Measurements from ENCODE around the gene CGB1. TPM values are rescaled to one million over a fixed set of nuclear protein-coding genes. Genes with fewer than 3 reads are reported as not detected.

Gene CGB1
- total RNA-seq, 1 experiment from 2014 or later: not detected

DNA sequence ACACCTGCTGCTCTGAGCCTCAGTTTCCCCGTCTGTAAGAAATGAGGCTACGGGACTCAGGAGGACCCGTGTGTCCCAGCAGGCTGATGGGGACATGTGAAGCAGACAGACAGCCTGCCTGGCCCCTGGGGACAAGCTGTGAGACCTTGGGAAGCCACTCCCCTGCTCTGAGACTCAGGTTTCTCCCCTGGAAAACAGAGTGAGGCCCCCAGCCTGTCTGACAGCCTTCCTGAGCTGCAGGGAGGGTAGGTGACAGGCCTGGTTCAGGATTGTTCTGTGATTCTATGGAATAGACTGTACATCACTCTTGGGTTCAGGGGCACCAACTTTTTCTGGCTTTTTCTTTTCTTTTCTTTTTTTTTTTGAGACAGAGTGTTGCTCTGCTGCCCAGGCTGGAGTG lies 30.9 kb upstream of the CGB1 start:
- peaks cover 10% of the 10 kb centered on the region for H3K36me3 Mint-ChIP-seq (ENCODE audit: insufficient read depth, unreplicated experiment)
- intact Hi-C loops (cut with micrococcal nuclease; ENCODE audit: unreplicated experiment): no loop called here
- no TSS peak for BruUV-seq (replicated peaks)
- H3K4me3 Mint-ChIP-seq (ENCODE audit: low read depth, unreplicated experiment): no peak overlapping the region
- no peaks in the 10 kb centered on the region for H3K4me1 Mint-ChIP-seq (ENCODE audit: low read depth, unreplicated experiment)
- CTCF ChIA-PET: no interaction called here
- peaks cover 7% of the 10 kb centered on the region for H3K9me3 Mint-ChIP-seq (ENCODE audit: low read depth, unreplicated experiment)
- no peak overlapping the region for H3K27ac Mint-ChIP-seq (ENCODE audit: unreplicated experiment)
- DNase-seq: no peak
- peaks cover 65% of the 10 kb centered on the region for H3K27me3 Mint-ChIP-seq (ENCODE audit: unreplicated experiment)
- TF ChIP-seq, protein P1, sequence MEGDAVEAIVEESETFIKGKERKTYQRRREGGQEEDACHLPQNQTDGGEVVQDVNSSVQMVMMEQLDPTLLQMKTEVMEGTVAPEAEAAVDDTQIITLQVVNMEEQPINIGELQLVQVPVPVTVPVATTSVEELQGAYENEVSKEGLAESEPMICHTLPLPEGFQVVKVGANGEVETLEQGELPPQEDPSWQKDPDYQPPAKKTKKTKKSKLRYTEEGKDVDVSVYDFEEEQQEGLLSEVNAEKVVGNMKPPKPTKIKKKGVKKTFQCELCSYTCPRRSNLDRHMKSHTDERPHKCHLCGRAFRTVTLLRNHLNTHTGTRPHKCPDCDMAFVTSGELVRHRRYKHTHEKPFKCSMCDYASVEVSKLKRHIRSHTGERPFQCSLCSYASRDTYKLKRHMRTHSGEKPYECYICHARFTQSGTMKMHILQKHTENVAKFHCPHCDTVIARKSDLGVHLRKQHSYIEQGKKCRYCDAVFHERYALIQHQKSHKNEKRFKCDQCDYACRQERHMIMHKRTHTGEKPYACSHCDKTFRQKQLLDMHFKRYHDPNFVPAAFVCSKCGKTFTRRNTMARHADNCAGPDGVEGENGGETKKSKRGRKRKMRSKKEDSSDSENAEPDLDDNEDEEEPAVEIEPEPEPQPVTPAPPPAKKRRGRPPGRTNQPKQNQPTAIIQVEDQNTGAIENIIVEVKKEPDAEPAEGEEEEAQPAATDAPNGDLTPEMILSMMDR (IDR thresholded peaks at IDR 0.05; ENCODE audit: unreplicated experiment): no peak

GRCh38 chr19:49065905-49066512 lies 29.3 kb upstream of the CGB1 start:
- Mint-ChIP-seq H3K27ac (ENCODE audit: unreplicated experiment) (no peak overlapping the region), H3K27me3 (ENCODE audit: unreplicated experiment) (peaks cover 60% of the 10 kb centered on the region), H3K4me3 (ENCODE audit: low read depth, unreplicated experiment) (no peak overlapping the region), H3K9me3 (ENCODE audit: low read depth, unreplicated experiment) (peaks cover 7% of the 10 kb centered on the region), H3K36me3 (ENCODE audit: insufficient read depth, unreplicated experiment) (peaks cover 11% of the 10 kb centered on the region), H3K4me1 (ENCODE audit: low read depth, unreplicated experiment) (peaks cover 2% of the 10 kb centered on the region)
- no peak for DNase-seq
- TF ChIP-seq, protein P1 (IDR thresholded peaks at IDR 0.05; ENCODE audit: unreplicated experiment): no peak
- CTCF ChIA-PET: interaction anchor here (0.5 to 1.8 kb wide), 3 partner anchors 7 to 417 kb away, joined by 4 to 10 read pairs (median 5); no protein-coding TSS in a partner anchor
- intact Hi-C loops (cut with micrococcal nuclease; ENCODE audit: unreplicated experiment): no loop called here
- no TSS peak for BruUV-seq (replicated peaks)

DNA sequence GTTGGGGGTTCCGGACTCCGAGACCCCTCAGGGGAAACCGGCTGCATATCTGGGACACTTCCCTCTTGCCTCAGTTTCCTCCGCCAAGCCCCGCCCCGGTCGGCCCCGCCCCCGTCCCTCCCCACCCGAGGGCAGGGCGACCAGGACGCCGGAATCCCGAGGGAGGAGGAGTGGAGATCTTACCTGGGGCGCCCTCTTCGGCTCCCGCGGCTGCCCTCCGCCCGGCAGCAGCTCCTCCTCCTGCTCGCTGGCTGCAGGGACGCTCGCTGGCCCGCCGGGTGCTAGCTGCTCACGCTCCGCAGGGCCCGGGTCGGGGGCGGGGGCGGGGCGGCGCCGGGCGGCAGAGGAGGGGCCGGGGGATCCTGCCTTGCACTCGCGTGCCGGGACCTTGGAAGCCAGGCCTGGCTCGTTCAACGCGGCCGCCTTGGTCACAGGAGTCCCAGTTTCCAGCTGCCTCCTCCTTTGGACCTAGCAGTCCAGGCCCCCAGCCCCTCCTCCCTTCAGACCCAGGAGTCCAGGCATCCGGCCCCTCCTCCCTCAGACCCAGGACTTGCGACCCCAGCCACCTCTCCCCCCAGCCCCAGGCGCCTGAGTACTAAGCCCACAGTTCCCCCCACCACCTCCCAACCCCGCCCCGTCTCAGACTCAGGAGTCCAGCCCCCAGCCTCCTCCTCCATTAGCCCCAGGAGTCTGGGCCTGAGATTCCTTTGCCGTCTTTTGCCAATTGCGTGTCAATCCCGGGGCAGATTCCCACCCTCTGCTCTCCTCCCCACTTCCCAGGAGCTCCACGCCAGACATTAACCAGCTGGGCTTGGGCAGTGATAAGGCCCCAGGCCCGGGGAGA lies 28.3 kb upstream of the CGB1 start, which contains the start of gene NTF4:
NTF4 (minus strand) TSS at position 51 of the 844 bp plus-strand sequence. CDS start 2,821 bp downstream, outside the sequence.
- TF ChIP-seq, protein P1 (IDR thresholded peaks at IDR 0.05; ENCODE audit: unreplicated experiment): no peak
- peak; percentile 66 for DNase-seq
- intact Hi-C loops (cut with micrococcal nuclease; ENCODE audit: unreplicated experiment): no loop called here
- peaks cover 9% of the 10 kb centered on the region for H3K4me1 Mint-ChIP-seq (ENCODE audit: low read depth, unreplicated experiment)
- no peak within 1 kb of the TSS for H3K27ac Mint-ChIP-seq (ENCODE audit: unreplicated experiment)
- peaks cover 3% of the 10 kb centered on the region for H3K9me3 Mint-ChIP-seq (ENCODE audit: low read depth, unreplicated experiment)
- H3K27me3 Mint-ChIP-seq (ENCODE audit: unreplicated experiment): peaks cover 51% of the 10 kb centered on the region
- peaks cover 16% of the 10 kb centered on the region for H3K36me3 Mint-ChIP-seq (ENCODE audit: insufficient read depth, unreplicated experiment)
- CTCF ChIA-PET: interaction anchor here (0.6 to 1.8 kb wide), 4 partner anchors 8 to 282 kb away, joined by 3 to 10 read pairs (median 8); partner anchors contain the start of genes GYS1 and RUVBL2
- BruUV-seq (replicated peaks): no TSS peak
- H3K4me3 Mint-ChIP-seq (ENCODE audit: low read depth, unreplicated experiment): peak within 1 kb of the TSS; percentile 29

- peak overlapping the region; percentile 29 for H3K4me3 Mint-ChIP-seq (ENCODE audit: low read depth, unreplicated experiment)
- H3K27ac Mint-ChIP-seq (ENCODE audit: unreplicated experiment): no peak overlapping the region
- DNase-seq: no peak
- peaks cover 9% of the 10 kb centered on the region for H3K4me1 Mint-ChIP-seq (ENCODE audit: low read depth, unreplicated experiment)
- H3K9me3 Mint-ChIP-seq (ENCODE audit: low read depth, unreplicated experiment): peaks cover 3% of the 10 kb centered on the region
- TF ChIP-seq, protein P1 (IDR thresholded peaks at IDR 0.05; ENCODE audit: unreplicated experiment): no peak
- no TSS peak for BruUV-seq (replicated peaks)
- peaks cover 16% of the 10 kb centered on the region for H3K36me3 Mint-ChIP-seq (ENCODE audit: insufficient read depth, unreplicated experiment)
- intact Hi-C loops (cut with micrococcal nuclease; ENCODE audit: unreplicated experiment): no loop called here
- CTCF ChIA-PET: interaction anchor here (0.6 to 1.8 kb wide), 4 partner anchors 9 to 282 kb away, joined by 3 to 10 read pairs (median 8); partner anchors contain the start of genes GYS1 and RUVBL2
- H3K27me3 Mint-ChIP-seq (ENCODE audit: unreplicated experiment): peaks cover 42% of the 10 kb centered on the region
Measured at GRCh38 chr19:49064029-49064629, 27.4 kb upstream of the CGB1 start.

Measured in Calu3 (cell line).